ENCODE measurements around the gene DHX36. TPM values are rescaled to one million over a fixed set of nuclear protein-coding genes. Genes with fewer than 3 reads are reported as not detected.

The DHX36 gene
- polyA plus RNA-seq, 3 donors: 4.7 to 31.5 (median 5.7) TPM

- Mint-ChIP-seq H3K9me3 (peaks cover 0 to 3% (median 0%) of the 10 kb centered on the region in 7 donors), H3K4me3 (no peak overlapping the region), H3K27ac (no peak overlapping the region), H3K36me3 (peaks cover 4 to 6% of the 10 kb centered on the region in 2 donors), H3K27me3 (ENCODE audit: low read depth in 3 of 3) (peaks cover 0 to 1% (median 0%) of the 10 kb centered on the region in 3 donors), H3K4me1 (peaks cover 9% of the 10 kb centered on the region)
- H3K4me2 ChIP-seq (replicated peaks; ENCODE audit: extremely low read depth, low read length, poor library complexity, severe bottlenecking): no peak overlapping the region
- intact Hi-C loops (cut with micrococcal nuclease): no loop called here
- H3K27me3 ChIP-seq (ENCODE audit: control insufficient read depth in 2 of 2, insufficient read depth in 2 of 2, low read length in 2 of 2): no peaks in the 10 kb centered on the region
- no peak for TF ChIP-seq CTCF (IDR thresholded peaks at IDR 0.05)
- H3K27ac ChIP-seq (ENCODE audit: low read depth in 1 of 2, low read length in 2 of 2): no peak overlapping the region
- DNase-seq: no peak
- H3K9ac ChIP-seq (ENCODE audit: insufficient read depth, low read length, poor library complexity, severe bottlenecking): no peak overlapping the region
- no peaks in the 10 kb centered on the region for H3K9me3 ChIP-seq (replicated peaks in 1 of 2; ENCODE audit: control insufficient read depth in 1 of 2, insufficient read depth in 1 of 2, low read length in 2 of 2)
- no peaks in the 10 kb centered on the region for H3K4me1 ChIP-seq (ENCODE audit: control insufficient read depth in 1 of 2, insufficient read depth in 2 of 2, low read length in 2 of 2)
- no peak overlapping the region for H3K4me3 ChIP-seq (replicated peaks in 1 of 3; ENCODE audit: low read depth in 2 of 3, low read length in 3 of 3)
- H3K79me2 ChIP-seq (ENCODE audit: insufficient read depth, low read length): no peaks in the 10 kb centered on the region
- H4K20me1 ChIP-seq (ENCODE audit: insufficient read depth, low read length): no peaks in the 10 kb centered on the region
- H2AFZ ChIP-seq (ENCODE audit: insufficient read depth, low read depth, low read length, poor library complexity, severe bottlenecking): no peak overlapping the region
- no peaks in the 10 kb centered on the region for H3K36me3 ChIP-seq (replicated peaks in 1 of 2; ENCODE audit: control insufficient read depth in 1 of 2, insufficient read depth in 2 of 2, low read length in 2 of 2)
- 100% methylated on average over 3 of the region's 4 CpGs for WGBS (ENCODE audit: insufficient coverage)
Measured at GRCh38 chr3:154242766-154243165, 81.5 kb downstream of the DHX36 start.

GRCh38 chr3:154241496-154241895 is 82.8 kb downstream of the DHX36 start:
- H3K27me3 Mint-ChIP-seq (ENCODE audit: low read depth in 3 of 3): peaks cover 0 to 1% (median 0%) of the 10 kb centered on the region in 3 donors
- H3K4me1 ChIP-seq (ENCODE audit: control insufficient read depth in 1 of 2, insufficient read depth in 2 of 2, low read length in 2 of 2): no peaks in the 10 kb centered on the region
- no peaks in the 10 kb centered on the region for H4K20me1 ChIP-seq (ENCODE audit: insufficient read depth, low read length)
- H3K4me1 Mint-ChIP-seq: peaks cover 9% of the 10 kb centered on the region
- no peak overlapping the region for H3K4me3 ChIP-seq (replicated peaks in 1 of 3; ENCODE audit: low read depth in 2 of 3, low read length in 3 of 3)
- no peaks in the 10 kb centered on the region for H3K79me2 ChIP-seq (ENCODE audit: insufficient read depth, low read length)
- no peaks in the 10 kb centered on the region for H3K27me3 ChIP-seq (ENCODE audit: control insufficient read depth in 2 of 2, insufficient read depth in 2 of 2, low read length in 2 of 2)
- no peaks in the 10 kb centered on the region for H3K9me3 ChIP-seq (replicated peaks in 1 of 2; ENCODE audit: control insufficient read depth in 1 of 2, insufficient read depth in 1 of 2, low read length in 2 of 2)
- no peaks in the 10 kb centered on the region for H3K9me3 Mint-ChIP-seq
- H3K27ac ChIP-seq (ENCODE audit: low read depth in 1 of 2, low read length in 2 of 2): no peak overlapping the region
- no peak overlapping the region for H3K4me2 ChIP-seq (replicated peaks; ENCODE audit: extremely low read depth, low read length, poor library complexity, severe bottlenecking)
- intact Hi-C loops (cut with micrococcal nuclease): no loop called here
- DNase-seq: no peak
- no peak for TF ChIP-seq CTCF (IDR thresholded peaks at IDR 0.05)
- peaks cover 0 to under 1% of the 10 kb centered on the region in 2 donors for H3K36me3 Mint-ChIP-seq
- no peak overlapping the region for H3K9ac ChIP-seq (ENCODE audit: insufficient read depth, low read length, poor library complexity, severe bottlenecking)
- no peak overlapping the region for H3K27ac Mint-ChIP-seq
- WGBS (ENCODE audit: insufficient coverage): 92% methylated on average over 4 of the region's 5 CpGs
- no peak overlapping the region for H2AFZ ChIP-seq (ENCODE audit: insufficient read depth, low read depth, low read length, poor library complexity, severe bottlenecking)
- no peak overlapping the region for H3K4me3 Mint-ChIP-seq
- no peaks in the 10 kb centered on the region for H3K36me3 ChIP-seq (replicated peaks in 1 of 2; ENCODE audit: control insufficient read depth in 1 of 2, insufficient read depth in 2 of 2, low read length in 2 of 2)

All from CD14-positive monocyte (primary cell).